Measurements from ENCODE around the gene PPP1R13B.

- TF ChIP-seq CTCF (IDR thresholded peaks at IDR 0.05; ENCODE audit: insufficient read depth, low read length) (no peak), SPI1 (IDR thresholded peaks at IDR 0.05; ENCODE audit: borderline replicate concordance, low read depth) (no peak), REST (IDR thresholded peaks at IDR 0.05; ENCODE audit: insufficient replicate concordance, low read depth) (no peak), POLR2AphosphoS5 (IDR thresholded peaks at IDR 0.05; ENCODE audit: low read depth) (no peak)
These were observed 46.8 kb upstream of the PPP1R13B start for GRCh38 chr14:103894034-103894722.
